GM19438 (cell line): ENCODE results near the gene SCD.
"Not testable (repeated sequence)": the region's sequence is repeated elsewhere in the genome, so short reads cannot be mapped to it uniquely, and the experiment has no call there.

Source experiments
- ATAC-seq: cut with Tn5 transposase; IDR thresholded peaks from one replicate; pipeline ENCODE4 v1.9.1; 2021; ENCODE audit warnings: low read depth; ENCODE audit not compliant: unreplicated experiment

Gene SCD

DNA sequence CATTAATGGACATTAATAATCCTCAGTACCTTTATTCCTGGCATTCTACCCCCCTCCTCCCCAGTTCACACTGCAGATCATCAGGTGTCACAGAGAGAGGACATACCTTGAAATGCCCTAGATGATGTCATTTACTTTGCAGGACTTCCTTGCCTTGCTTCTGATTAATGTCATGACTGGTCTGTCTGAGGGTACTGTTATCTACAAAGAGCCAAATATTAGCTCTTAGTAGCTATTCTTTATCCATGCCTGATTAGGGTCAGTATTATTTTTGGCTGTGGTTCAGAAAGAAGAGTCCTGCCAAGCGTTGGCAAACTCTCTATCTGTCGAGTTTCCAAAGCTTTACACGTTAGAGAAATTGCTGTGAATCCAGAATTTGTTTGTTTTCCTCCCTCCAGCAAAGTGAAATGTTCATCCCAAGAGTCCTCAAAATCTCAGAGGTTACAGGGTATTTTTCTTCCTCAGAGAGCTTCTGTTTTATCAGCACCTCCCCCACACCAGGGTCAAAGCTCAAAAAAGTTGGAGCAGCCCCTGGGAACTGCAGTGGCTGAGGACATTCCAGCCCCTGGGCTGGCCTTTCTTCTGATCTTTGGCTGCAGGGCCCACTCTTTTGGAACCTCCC is 12.6 kb downstream of the SCD start:
- ATAC-seq: no peak

GRCh38 chr10:100360234-100360633 is 13.2 kb downstream of the SCD start:
- no peak for ATAC-seq

GRCh38 chr10:100362570-100363496 is 15.8 kb downstream of the SCD start:
- ATAC-seq: no peak

- ATAC-seq: no peak
These were observed 17.1 kb downstream of the SCD start for GRCh38 chr10:100364175-100364574.

- no peak for ATAC-seq
These were observed 17.8 kb downstream of the SCD start for GRCh38 chr10:100364735-100365391.

GRCh38 chr10:100368721-100369120 is 21.7 kb downstream of the SCD start:
- ATAC-seq: no peak

DNA sequence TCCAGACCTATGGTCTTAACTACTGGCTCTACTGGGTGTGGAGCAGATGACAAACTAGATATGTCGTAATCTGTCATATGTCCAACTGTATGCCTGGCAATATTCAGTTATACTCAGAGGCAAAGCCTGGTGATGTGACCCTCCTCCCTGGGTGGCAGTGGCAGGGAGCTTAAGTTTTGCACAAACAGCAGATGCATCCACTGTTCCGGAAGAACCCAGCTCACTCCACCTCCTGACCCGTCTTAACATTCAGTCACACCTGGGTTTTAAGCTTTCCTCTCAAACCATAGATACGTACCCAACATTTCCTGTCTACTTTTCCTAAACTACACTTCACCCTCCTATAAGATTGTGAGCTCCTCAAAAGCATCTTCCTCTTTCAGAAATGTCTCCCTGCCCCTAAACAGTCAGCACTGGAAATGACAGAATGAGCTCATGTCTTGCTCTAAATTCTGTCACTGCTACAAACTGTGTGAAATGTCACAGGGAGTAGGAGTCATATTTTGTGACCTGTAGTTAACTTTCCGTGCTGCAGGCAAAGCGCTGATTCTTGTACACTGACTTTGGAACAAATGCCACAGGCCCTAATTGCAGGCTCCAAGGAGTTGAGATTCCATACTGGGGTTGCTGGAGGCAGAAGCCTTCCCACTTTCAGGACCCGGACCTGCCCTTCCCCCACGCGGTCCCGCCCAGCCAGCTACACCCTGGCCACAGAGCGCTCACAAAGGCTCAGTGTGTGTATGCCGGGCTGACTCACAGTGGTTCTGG is 23.9 kb downstream of the SCD start:
- no peak for ATAC-seq

- no peak for ATAC-seq
These were observed 24.5 kb downstream of the SCD start for GRCh38 chr10:100371482-100372027.

DNA sequence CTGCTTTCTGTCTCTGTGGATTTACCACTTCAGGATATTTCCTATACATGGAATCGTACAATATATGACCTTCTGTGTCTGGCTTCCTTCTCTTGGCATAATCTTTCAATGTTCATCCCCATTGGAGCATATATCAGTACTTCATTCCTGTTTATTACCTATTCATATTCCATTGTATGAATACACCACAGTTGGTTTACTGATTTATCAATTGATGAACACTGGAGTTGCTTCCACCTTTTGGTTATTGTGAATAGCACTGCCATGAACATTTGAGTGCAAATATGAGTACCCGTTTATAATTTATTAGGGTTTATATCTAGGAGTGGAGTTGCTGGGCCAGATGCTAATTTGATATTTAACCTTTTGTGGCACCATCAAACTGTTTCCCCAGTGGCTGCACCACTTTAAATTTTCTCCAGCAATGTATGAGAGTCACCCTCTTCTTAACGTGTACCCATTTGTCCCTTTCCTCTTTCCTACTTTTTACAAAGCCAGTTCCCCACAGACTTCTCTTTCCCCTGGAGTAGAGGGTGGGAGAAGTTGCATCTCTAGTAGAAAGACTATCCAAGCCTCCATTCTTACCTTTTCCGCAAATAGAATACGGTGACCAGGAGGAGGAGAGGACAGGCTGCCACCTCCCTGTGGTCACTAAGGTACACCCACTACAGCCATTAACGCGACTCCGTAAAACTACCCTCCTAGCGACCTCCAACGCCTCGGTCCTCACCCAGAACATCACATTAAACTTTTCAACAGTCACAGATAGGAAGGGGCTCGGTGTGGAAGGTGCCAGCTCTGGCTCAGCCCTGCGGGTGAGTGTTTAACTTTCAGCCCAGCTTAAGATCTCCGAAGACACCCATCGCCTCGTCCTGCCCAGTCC is 25.6 kb downstream of the SCD start:
- no peak for ATAC-seq

DNA sequence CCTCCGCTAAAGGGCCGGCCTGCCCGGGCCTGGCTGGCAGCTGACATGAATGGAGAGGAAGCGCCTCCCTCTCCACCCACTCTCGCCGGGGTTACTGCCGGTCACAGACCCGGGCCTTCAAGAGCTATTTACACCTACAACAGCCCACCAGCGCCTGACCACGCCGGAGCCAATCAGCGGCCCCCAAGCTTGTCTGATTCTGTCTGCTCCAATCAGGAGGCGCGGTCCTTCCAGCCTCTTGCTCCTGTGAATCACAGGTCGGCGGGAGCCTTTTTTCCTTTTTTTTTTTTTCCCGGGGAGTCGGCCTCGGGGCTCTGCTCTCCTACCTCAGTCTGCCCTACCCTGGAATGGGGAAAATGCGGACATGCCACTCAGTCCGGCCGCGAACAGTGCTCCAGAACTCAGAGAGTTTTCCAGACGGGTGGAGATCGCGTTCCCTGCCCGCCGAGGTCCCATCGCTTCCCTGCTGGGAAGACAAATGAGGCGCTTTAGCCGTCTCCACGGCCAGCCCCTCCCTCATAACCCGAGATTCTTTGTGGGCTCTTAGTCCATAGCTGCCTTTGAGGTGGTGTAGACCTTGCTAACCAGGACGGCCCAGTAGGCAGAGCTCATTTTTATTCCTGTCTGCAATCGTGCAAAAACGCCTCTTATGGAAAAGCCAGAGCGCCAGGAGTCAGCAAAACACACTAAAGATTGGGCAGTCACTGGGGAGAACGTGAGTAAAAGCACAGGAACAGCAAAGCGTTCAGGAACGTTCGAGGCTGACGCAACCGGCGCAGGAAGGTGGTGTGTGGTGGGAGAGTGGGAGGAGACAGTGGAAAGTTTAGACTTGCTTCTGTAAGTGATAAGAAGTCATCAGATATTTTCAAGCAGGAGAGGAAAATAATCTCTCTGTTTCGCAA is 26.5 kb downstream of the SCD start:
- peak; percentile 92 for ATAC-seq

DNA sequence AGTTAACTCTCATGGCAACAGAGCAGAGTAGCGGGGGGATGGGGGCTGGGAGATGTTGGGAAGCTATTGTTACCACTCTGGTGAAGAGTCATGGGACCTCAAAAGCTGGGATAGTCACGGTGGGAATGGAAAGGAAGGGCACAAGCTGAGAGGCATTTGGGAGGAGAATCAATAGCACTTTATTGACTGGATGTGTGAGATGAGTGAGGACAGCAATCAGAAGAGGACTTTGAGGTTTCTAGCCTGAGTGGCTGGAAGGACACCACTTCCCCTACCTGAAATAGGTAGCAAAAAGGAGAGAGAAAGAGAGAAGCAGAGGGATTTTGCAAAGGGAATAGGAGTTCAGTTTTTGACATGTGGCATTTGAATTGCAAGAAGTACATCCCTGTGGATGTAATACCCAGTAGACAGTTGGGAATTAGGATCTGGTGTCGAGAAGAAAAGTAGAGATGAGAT is 27.2 kb downstream of the SCD start:
- ATAC-seq: no peak

DNA sequence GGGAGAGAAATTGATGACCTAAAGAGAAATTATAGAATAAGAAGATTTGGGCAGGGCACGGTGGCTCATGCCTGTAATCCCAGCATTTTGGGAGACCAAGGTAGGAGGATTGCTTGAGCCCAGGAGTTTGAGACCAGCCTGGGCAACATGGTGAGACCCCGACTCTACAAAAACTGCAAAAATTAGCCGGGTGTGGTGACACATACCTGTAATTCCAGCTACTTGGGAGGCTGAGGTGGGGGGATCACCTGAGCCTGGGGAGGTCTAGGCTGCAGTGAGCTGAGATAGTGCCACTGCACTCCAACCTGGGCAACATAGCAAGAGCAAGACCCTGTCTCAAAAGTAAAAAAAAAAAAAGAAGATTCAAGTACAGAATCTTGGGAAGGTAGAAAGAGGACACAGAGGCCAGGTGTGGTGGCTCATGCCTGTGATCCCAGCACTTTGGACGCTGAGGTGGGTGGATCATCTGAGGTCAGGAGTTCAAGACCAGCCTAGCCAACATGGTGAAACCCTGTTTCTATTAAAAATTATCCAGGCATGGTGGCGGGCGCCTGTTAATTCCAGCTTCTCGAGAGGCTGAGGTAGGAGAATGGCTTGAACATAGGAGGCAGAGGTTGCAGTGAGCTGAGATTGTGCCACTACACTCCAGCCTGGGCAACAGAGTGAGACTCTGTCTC is 27.8 kb downstream of the SCD start:
- not testable (repeated sequence) for ATAC-seq

GRCh38 chr10:100376656-100377055 is 29.6 kb downstream of the SCD start:
- not testable (repeated sequence) for ATAC-seq

GRCh38 chr10:100377830-100378229 is 30.8 kb downstream of the SCD start:
- no peak for ATAC-seq

DNA sequence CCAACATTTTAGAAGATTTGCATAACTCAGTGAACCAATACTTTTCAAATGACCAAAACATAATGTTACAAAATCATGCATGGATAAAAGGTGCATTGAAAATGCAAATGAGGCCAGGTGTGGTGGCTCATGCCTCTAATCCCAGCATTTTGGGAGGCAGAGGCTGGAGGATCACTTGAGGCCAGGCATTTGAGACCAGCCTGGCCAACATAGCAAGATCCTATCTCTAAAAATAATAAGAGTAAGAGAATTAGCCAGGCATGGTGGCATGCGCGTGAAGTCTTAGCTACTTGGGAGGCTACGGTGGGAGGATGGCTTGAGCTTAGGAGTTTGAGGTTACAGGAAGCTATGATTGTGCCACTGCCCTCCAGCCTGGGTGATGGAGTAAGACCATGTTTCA is 33.4 kb downstream of the SCD start:
- no peak for ATAC-seq

GRCh38 chr10:100382553-100382952 is 35.5 kb downstream of the SCD start:
- ATAC-seq: no peak

GRCh38 chr10:100383251-100383650 is 36.2 kb downstream of the SCD start:
- no peak for ATAC-seq
